Adrenal gland (tissue), 12 donors: ENCODE measurements around the gene ZMAT5. TPM values are rescaled to one million over a fixed set of nuclear protein-coding genes. Genes with fewer than 3 reads are reported as not detected.

Source experiments
- DNase-seq, 7 donors: peaks; one replicate each; pipeline ENCODE4 v3.0.0-alpha.2; 2019 to 2020
- H3K27ac ChIP-seq, 5 donors: fragments of 200-600 bp; sonication (generic) in 4 of 5; 1 replicate in 3 of 5; 2 replicates in 2 of 5; pipeline versions ENCODE4 v1.5.1 to v1.8.0; 2016 to 2020; ENCODE audit warnings: mild to moderate bottlenecking in 1 of 5
- H3K27me3 ChIP-seq: fragments of 200-600 bp; 2 replicates; pipeline ENCODE4 v1.8.0; 2021
- H3K36me3 ChIP-seq, 2 donors: fragments of 200-600 bp; replicated peaks in 1 of 2; 1 replicate in 1 of 2; 2 replicates in 1 of 2; pipeline versions ENCODE4 v1.5.1 to v1.8.0; 2018 to 2022
- H3K4me1 ChIP-seq, 2 donors: fragments of 200-600 bp; replicated peaks in 1 of 2; 1 replicate in 1 of 2; 2 replicates in 1 of 2; pipeline versions ENCODE4 v1.5.1 to v1.8.0; 2018 to 2021
- H3K4me3 ChIP-seq, 4 donors: fragments of 200-600 bp; sonication (generic) in 3 of 4; one replicate each; pipeline ENCODE4 v1.5.1; 2016 to 2018
- H3K9me3 ChIP-seq, 3 donors: fragments of 200-600 bp; sonication (generic) in 1 of 3; replicated peaks in 1 of 3; 1 replicate in 2 of 3; 2 replicates in 1 of 3; pipeline versions ENCODE4 v1.5.1 to v1.8.0; 2016 to 2021
- POLR2A ChIP-seq, 2 donors: fragments of 450-650 bp; IDR thresholded peaks; one replicate each; pipeline ENCODE4 v1.6.1; 2017; ENCODE audit warnings: antibody characterized with exemption in 2 of 2, mild to moderate bottlenecking in 2 of 2, moderate library complexity in 1 of 2
- WGBS, 4 donors: extraction: QIAGEN DNeasy Blood & Tissue Kit in 2 of 4; methylation state at CpG; one replicate each; pipeline versions ENCODE4 v1.1.5 to v1.1.7; 2013 to 2017; 5-methylcytosine and 5-hydroxymethylcytosine counted together
- intact Hi-C, 2 donors: fragments of 100-400 bp; cut with DNase I; formaldehyde crosslinking; loops; one replicate each; pipeline versions ENCODE4 v1.14.1 to v1.15.0; 2022 to 2023
- polyA plus RNA-seq, 3 donors: library from polyadenylated mRNA; stranded (reverse); fragments of 200-250 nt in 2 of 3; fragments of 350-450 nt in 1 of 3; fragmentation: Illumina TruSeq in 1 of 3; extraction: RNeasy Lipid Tissue Mini Kit (QIAGEN cat#74804) in 1 of 3; gene quantifications; one replicate each; pipeline ENCODE4 v1.2.3, GENCODE V29; 2013 to 2014
- total RNA-seq, 9 donors: library from RNA; depleted of rRNA in 4 of 9; stranded (reverse); fragments of >200 nt in 4 of 9; fragments of 120-200 nt in 1 of 9; fragmentation: NEBNext Ultra II Directional in 1 of 9; extraction: Animal tissue kit (Norgen Biotek cat#: 25700) in 1 of 9; gene quantifications; one replicate each; pipeline versions ENCODE4 v1.1.0 to v1.2.4, GENCODE V29; 2013 to 2023
- TF ChIP-seq, protein P1 (sequence below), 6 experiments: fragments of 450-650 bp in 4 of 6; fragments of 200-600 bp in 2 of 6; sonication (generic) in 1 of 6; IDR thresholded peaks; 1 replicate in 5 of 6; 2 replicates in 1 of 6; pipeline versions ENCODE4 v1.5.1 to v1.8.0; 2016 to 2021; ENCODE audit warnings: antibody characterized with exemption in 6 of 6, mild to moderate bottlenecking in 2 of 6, moderate library complexity in 1 of 6
- donor health status: healthy with polysubstance abuse.
- donor health status: Bipolar disorder and iron deficiency.
- donor health status: DM: yes; HTN: yes; CAD: no.
- donor health status: DM: no; HTN: no; CAD: no.
- donor health status: DM: no; HTN: no; CAD: no.
- donor health status: DM: yes; HTN: yes; CAD: no.

Gene ZMAT5
- total and polyA plus RNA-seq, 12 donors, result 13.1 to 97.8 (median 34.8) TPM

DNA sequence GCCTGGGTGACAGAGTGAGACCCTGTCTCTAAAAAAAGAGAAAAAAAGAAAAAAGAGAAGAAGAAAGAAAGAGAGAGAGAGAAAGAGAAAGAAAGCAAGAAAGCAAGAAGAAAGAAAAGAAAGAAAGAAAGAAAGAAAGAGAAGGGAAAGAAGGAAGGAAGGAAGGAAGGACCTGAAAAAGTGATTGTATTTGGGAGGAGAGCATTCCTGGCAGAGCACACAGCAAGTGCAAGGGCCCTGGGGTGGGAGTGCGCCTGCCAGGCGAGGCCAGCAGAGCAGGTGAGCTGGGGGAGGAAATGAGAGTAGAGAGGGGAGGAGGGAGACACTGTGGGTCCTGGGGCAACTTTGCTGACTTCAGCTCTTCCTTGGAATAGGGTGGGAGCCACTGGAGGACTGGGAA lies 54.7 kb downstream of the ZMAT5 start:
- Histone ChIP-seq H3K4me1 (peaks cover 0 to 13% of the 10 kb centered on the region in 2 donors), H3K27ac (no peak overlapping the region), H3K27me3 (no peaks in the 10 kb centered on the region), H3K9me3 (no peaks in the 10 kb centered on the region), H3K36me3 (no peaks in the 10 kb centered on the region), H3K4me3 (no peak overlapping the region)
- no peak for DNase-seq
- 84 to 94% (median 89%) methylated on average over 2 of the region's 2 CpGs for WGBS, 4 donors
- no peak for TF ChIP-seq POLR2A (IDR thresholded peaks at IDR 0.05)
- TF ChIP-seq, protein P1, sequence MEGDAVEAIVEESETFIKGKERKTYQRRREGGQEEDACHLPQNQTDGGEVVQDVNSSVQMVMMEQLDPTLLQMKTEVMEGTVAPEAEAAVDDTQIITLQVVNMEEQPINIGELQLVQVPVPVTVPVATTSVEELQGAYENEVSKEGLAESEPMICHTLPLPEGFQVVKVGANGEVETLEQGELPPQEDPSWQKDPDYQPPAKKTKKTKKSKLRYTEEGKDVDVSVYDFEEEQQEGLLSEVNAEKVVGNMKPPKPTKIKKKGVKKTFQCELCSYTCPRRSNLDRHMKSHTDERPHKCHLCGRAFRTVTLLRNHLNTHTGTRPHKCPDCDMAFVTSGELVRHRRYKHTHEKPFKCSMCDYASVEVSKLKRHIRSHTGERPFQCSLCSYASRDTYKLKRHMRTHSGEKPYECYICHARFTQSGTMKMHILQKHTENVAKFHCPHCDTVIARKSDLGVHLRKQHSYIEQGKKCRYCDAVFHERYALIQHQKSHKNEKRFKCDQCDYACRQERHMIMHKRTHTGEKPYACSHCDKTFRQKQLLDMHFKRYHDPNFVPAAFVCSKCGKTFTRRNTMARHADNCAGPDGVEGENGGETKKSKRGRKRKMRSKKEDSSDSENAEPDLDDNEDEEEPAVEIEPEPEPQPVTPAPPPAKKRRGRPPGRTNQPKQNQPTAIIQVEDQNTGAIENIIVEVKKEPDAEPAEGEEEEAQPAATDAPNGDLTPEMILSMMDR (IDR thresholded peaks at IDR 0.05), result no peak
- intact Hi-C loops, result no loop called here

DNA sequence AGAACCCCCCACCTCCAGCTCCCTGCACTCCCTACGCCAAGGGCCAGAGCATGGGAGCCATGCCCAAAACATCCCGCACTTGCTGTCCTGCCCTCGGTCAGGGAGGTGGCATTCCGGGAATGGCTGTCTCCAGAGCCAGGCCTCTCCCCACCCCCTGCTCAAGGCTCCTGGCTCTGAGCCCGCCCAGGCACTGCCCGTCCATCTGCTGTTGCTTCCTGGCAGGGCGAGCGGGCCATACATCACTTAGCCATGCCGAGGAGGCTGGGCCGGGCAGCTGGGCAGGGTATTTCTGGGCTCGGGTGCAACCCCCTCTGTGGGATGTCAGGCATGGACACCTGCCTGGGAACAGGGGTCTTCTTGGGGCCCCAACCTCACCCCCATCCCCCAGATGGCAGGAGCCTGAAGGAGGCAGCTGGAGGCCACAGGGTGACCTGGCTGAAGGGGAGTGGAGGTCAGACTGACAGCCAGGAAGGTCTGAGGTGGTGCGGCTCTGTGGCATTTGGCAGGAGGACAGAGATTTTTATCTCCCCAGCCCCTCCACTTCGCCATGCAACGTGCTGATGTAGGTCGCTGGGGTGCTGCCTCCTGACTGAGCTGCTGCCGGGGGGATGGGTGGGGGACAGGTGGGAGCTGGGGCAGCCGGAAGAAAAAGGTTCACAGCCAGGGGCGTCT lies 55.7 kb downstream of the ZMAT5 start:
- peaks cover 0 to 13% of the 10 kb centered on the region in 2 donors for H3K4me1 ChIP-seq
- intact Hi-C loops, result no loop called here
- WGBS, 4 donors, result 21 to 66% (median 28%) methylated on average over 3 to 18 of the region's 18 CpGs
- no peak overlapping the region for H3K4me3 ChIP-seq
- TF ChIP-seq, protein P1 (IDR thresholded peaks at IDR 0.05), result no peak
- TF ChIP-seq POLR2A (IDR thresholded peaks at IDR 0.05), result no peak
- H3K9me3 ChIP-seq, result no peaks in the 10 kb centered on the region
- no peaks in the 10 kb centered on the region for H3K36me3 ChIP-seq
- H3K27ac ChIP-seq, result no peak overlapping the region
- DNase-seq, result peak; percentile 85 to 96 (median 93)
- no peaks in the 10 kb centered on the region for H3K27me3 ChIP-seq

DNA sequence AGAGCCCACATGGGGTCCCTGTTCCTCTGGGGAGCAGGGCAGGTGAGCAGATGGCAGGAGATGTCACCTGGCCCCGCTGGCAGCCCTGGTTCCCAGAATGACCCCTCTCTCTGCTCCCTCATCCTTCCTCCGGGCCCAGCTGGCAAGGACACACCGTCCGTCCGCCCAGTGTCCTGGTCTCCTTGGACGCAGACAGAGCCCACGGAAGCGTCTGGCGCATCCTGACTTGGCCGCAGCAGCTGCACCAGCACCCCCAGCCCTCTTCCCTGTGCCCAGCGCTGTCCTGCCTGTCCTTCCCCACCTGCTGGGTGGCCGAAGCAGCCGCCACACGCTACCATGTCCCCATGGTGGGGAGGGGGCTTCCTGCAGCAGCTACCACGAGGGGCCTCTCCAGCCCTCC lies 56.6 kb downstream of the ZMAT5 start:
- Histone ChIP-seq H3K4me1 (peaks cover 0 to 14% of the 10 kb centered on the region in 2 donors), H3K9me3 (no peaks in the 10 kb centered on the region), H3K4me3 (no peak overlapping the region), H3K27me3 (no peaks in the 10 kb centered on the region), H3K27ac (no peak overlapping the region), H3K36me3 (no peaks in the 10 kb centered on the region)
- no peak for TF ChIP-seq POLR2A (IDR thresholded peaks at IDR 0.05)
- TF ChIP-seq, protein P1 (IDR thresholded peaks at IDR 0.05), result no peak
- no peak for DNase-seq
- WGBS, 4 donors, result 67 to 78% (median 73%) methylated on average over 3 to 15 of the region's 15 CpGs
- intact Hi-C loops, result no loop called here

DNA sequence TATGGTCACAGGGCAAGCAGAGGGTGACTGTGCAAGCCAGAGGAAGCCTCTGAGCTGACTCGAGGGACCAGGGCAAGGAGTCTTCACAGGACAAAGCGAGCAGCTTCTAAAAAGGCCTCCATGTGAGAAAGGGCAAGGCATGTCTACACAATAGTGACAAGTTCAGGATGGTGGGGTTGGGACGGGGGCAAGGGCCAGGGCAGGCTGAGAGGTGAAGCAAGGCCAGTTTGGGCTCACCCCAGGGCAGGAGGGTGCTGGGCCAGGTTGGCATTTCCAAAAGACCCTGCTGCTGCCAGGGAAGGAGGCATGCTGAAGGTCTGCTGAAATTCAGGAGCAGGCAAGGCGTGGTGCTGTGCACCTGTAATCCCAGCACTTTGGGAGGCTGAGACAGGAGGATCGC lies 59.3 kb downstream of the ZMAT5 start:
- TF ChIP-seq POLR2A (IDR thresholded peaks at IDR 0.05), result no peak
- TF ChIP-seq, protein P1 (IDR thresholded peaks at IDR 0.05), result no peak
- no peak for DNase-seq
- no peaks in the 10 kb centered on the region for H3K36me3 ChIP-seq
- no peak overlapping the region for H3K27ac ChIP-seq
- H3K9me3 ChIP-seq, result no peaks in the 10 kb centered on the region
- intact Hi-C loops, result loop anchor here in 1 of 2 donors (10.0 kb wide), 1 partner anchor 297 kb away; no protein-coding TSS in a partner anchor
- H3K4me3 ChIP-seq, result no peak overlapping the region
- no peaks in the 10 kb centered on the region for H3K27me3 ChIP-seq
- 86 to 95% (median 91%) methylated on average over 5 of the region's 5 CpGs for WGBS, 4 donors
- H3K4me1 ChIP-seq, result peaks cover 5 to 28% of the 10 kb centered on the region in 2 donors
